GM12872 (cell line): ENCODE data around the gene BABAM2.

Experiments used
- CTCF ChIP-seq: IDR thresholded peaks from 3 replicates; pipeline ENCODE4 v1.5.1; 2011; ENCODE audit warnings: low read depth, mild to moderate bottlenecking, low read length, moderate library complexity; ENCODE audit not compliant: insufficient read depth

BABAM2 gene

GRCh38 chr2:28361991-28362710 is 471.6 kb downstream of the BABAM2 start:
- TF ChIP-seq CTCF: no peak

- no peak for TF ChIP-seq CTCF
These were observed 472.5 kb downstream of the BABAM2 start for GRCh38 chr2:28362991-28363521.

DNA sequence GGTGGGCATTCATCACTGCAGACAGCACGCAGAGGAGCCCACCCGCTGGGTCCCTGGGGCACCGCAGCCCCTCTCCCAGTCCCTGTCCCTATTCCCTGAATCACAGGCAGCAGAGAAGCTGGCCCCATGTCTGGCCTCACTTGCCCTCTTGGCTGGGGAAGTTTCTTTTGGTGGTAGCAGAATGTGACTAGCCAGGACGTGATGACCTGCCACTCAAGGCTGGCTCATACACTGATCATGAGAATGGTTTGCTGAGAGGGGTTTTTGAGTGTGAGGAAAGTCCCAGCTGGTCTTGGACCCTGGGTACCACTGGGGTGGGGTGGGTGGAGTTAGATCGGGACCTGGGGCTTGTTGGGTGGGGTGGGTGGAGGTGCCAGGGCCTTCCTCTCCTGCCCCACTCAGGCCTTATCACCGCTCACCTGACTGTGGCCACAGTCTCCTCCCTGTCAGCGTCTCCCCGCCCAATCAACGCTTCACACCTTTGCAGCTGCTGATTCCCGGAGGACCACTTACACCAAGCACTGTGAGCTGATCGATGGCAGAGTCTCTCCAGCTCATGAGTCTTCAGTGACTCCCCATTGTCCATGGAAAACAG is 473.3 kb downstream of the BABAM2 start:
- no peak for TF ChIP-seq CTCF

- no peak for TF ChIP-seq CTCF
These were observed 474.1 kb downstream of the BABAM2 start for GRCh38 chr2:28364610-28365009.

DNA sequence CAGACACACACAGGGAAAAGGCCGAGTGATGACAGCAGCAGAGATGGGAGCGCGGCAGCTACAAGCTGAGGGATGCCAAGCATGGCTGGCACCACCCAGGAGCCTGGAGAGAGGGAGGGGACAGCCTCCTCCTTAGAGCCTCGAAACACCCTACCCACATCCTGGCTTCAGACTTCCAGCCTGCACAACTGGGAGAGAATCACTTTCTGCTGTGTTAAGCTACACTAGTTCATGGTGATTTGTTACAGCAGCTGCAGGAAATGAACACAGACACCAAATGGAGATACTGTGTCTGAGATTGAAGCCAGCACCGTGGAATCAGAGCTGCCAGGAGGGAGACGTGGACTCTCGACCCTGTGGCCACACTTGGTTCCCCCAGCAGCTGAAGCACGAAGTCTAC is 474.6 kb downstream of the BABAM2 start:
- no peak for TF ChIP-seq CTCF

DNA sequence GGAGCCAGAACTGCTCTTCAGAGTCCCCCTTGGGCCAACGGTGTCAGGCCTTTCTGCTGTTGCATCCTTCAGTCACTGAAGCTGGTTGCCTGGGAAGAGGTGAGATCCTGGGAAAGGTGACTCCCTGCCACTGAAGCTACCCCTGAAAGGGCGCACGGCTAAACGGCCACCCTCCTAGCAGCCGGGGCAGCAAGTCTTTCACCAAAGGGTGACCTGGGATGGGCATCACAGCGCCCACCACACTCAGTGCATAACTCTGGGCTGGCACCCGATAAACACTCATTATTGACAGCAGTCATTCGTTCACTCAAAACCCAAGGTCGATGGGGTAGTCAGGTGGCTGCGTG is 475.6 kb downstream of the BABAM2 start:
- TF ChIP-seq CTCF: no peak

DNA sequence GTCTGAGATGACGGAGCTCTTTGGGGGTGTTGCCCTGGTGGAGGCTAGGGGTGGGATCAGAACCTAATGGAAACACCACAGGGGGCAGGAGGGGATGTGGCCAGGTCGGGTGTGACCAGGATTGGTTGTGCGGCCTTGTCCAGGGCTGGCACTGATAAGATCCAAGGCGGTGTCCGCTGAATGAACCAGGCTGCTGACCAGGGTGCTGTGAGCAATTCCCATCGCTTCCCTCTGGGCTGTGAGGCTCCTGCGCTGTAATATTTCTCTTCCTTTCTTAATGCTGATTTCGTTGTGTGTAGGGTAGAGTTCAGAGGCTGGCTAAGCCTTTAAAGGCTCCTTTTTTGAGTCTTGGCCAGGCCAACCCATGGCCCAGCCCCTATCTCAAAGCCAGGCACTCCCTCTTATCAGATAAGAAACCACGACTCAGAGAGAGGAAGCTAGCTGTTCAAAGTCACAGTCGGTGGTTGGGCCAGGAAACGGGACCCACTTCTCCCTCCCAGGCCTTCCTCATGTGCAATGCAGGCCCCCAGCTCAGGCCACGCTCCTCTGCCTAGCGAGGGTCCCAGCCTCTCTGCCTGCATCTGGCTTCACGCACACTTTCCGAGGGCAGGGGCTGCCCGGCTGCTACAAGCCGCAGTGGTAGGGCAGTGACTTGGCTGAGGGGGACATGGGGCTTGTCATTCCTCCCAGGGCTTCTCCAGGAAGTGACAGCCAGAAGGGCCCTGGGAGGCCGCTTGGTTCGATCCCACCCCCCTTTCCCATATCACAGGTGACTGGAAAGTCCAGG is 476.2 kb downstream of the BABAM2 start:
- no peak for TF ChIP-seq CTCF
